GM18519 (cell line): ENCODE data around the gene DPYD.

Experiments
- ATAC-seq: cut with Tn5 transposase; IDR thresholded peaks from one replicate; pipeline ENCODE4 v1.9.1; 2021; ENCODE audit warnings: mild to moderate bottlenecking, moderate library complexity; ENCODE audit not compliant: unreplicated experiment, low FRiP score

Gene DPYD

GRCh38 chr1:97796711-97797110 is 124.1 kb downstream of the DPYD start:
- no peak for ATAC-seq

- no peak for ATAC-seq
These were observed 128.2 kb downstream of the DPYD start for GRCh38 chr1:97792655-97793054.

- ATAC-seq, result peak; percentile 97
These were observed 129.6 kb downstream of the DPYD start for GRCh38 chr1:97791251-97791650.

GRCh38 chr1:97787231-97787630 is 133.6 kb downstream of the DPYD start:
- ATAC-seq, result no peak

- no peak for ATAC-seq
These were observed 136.2 kb downstream of the DPYD start for GRCh38 chr1:97784661-97785060.

GRCh38 chr1:97783751-97784150 is 137.1 kb downstream of the DPYD start:
- ATAC-seq, result no peak

GRCh38 chr1:97781762-97782337 is 139.0 kb downstream of the DPYD start:
- peak; percentile 58 for ATAC-seq

GRCh38 chr1:97780884-97781283 is 139.9 kb downstream of the DPYD start:
- ATAC-seq, result peak; percentile 46

GRCh38 chr1:97778718-97779117 is 142.1 kb downstream of the DPYD start:
- ATAC-seq, result no peak

- no peak for ATAC-seq
These were observed 150.5 kb downstream of the DPYD start for GRCh38 chr1:97770376-97770775.

- ATAC-seq, result no peak
These were observed 153.5 kb downstream of the DPYD start for GRCh38 chr1:97767381-97767780.

- ATAC-seq, result no peak
These were observed 155.8 kb downstream of the DPYD start for GRCh38 chr1:97764991-97765390.

GRCh38 chr1:97761637-97762036 is 159.2 kb downstream of the DPYD start:
- no peak for ATAC-seq

- ATAC-seq, result no peak
These were observed 161.8 kb downstream of the DPYD start for GRCh38 chr1:97759078-97759477.

GRCh38 chr1:97758541-97759057 is 162.2 kb downstream of the DPYD start:
- ATAC-seq, result no peak

- ATAC-seq, result no peak
These were observed 174.9 kb downstream of the DPYD start for GRCh38 chr1:97745912-97746311.

- ATAC-seq, result no peak
These were observed 175.9 kb downstream of the DPYD start for GRCh38 chr1:97744977-97745376.

GRCh38 chr1:97743129-97743528 is 177.7 kb downstream of the DPYD start:
- ATAC-seq, result no peak

GRCh38 chr1:97740891-97741290 is 179.9 kb downstream of the DPYD start:
- ATAC-seq, result no peak

- no peak for ATAC-seq
These were observed 181.2 kb downstream of the DPYD start for GRCh38 chr1:97739596-97740103.

GRCh38 chr1:97738270-97738669 is 182.6 kb downstream of the DPYD start:
- ATAC-seq, result no peak

GRCh38 chr1:97730271-97730670 is 190.6 kb downstream of the DPYD start:
- no peak for ATAC-seq

GRCh38 chr1:97728436-97728835 is 192.4 kb downstream of the DPYD start:
- no peak for ATAC-seq
